HG03045 (cell line): ENCODE results near the gene TAF12.
"Not testable (repeated sequence)": the region's sequence is repeated elsewhere in the genome, so short reads cannot be mapped to it uniquely, and the experiment has no call there.

Source experiments
- ATAC-seq: cut with Tn5 transposase; IDR thresholded peaks from one replicate; pipeline ENCODE4 v1.9.1; 2021; ENCODE audit warnings: mild to moderate bottlenecking, moderate library complexity; ENCODE audit not compliant: unreplicated experiment

The TAF12 gene

GRCh38 chr1:28642847-28643635, at the start of gene TAF12:
Gene TAF12 (minus strand): TSS chr1:28643067. CDS start chr1:28622081, 20,986 bp downstream.
- ATAC-seq: peak; percentile 82

DNA sequence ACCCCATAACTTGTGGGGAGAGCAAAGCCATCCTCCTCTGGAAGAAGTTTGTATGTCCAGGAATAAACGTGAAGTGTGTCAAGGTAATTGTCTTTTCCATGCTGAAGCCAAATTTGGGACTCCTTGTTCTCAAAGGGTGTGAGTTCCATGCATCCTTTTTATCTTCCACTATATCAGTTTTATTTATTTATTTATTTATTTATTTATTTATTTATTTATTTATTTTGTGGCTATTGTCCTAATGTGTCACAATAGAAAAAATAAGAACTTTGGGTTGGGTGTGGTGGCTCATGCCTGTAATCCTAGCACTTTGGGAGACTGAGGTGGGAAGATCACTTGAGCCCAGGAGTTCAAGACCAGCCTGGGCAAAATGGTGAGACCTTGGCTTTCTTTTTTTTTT, 48.8 kb upstream of the TAF12 start:
- not testable (repeated sequence) for ATAC-seq

GRCh38 chr1:28684937-28685336, 42.1 kb upstream of the TAF12 start:
- no peak for ATAC-seq

DNA sequence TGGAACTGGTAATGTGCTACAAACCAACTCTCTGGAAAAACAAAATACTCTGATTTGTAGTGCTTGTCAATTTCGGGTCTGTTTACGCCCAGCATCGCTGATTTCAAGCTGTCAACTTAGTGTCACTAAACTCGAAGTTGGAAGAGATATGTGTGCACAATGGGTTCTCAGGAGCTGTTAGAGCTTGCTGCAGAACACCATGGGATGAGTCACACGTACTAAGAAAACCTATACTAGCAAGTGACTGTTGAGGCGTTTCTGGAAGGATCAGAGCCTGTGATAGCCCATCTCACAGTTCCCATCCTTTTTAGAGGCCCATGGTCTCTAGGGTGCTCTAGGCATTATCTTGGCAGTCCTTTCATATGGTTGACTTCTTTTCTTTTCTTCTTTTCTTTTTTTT, 40.0 kb upstream of the TAF12 start:
- ATAC-seq: no peak

DNA sequence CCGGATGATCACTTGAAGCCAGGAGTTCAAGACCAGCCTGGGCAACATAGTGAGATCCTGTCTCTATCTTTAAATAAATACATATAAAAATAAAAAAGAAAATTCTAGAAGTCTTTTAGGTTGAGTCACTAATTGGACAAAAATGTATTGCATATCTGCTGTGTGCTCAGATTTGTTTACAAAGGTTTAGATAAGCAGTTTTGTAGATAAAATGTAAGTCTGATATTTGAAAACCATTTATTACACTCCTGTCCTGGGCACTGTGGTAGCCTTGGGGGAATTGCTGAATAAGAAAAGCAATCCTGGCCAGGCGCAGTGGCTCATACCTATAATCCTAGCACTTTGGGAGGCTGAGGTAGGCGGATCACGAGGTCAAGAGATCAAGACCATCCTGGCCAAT, 37.3 kb upstream of the TAF12 start:
- no peak for ATAC-seq

DNA sequence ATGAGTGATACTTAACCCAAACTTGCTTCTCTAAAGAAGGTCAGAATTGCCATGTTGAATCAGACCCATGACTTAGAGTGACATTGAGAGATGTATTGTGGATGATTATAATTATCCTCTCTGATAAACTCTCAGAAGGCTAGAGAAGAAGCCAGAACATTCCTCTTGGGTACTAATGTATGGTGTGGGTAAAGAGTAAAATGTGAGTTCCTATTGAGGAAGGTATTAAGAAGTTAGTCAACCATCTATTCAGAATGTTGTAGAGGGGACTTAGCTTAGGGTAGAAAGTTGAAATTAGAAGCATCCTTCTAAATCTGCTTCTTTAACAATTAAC, 33.0 kb upstream of the TAF12 start:
- no peak for ATAC-seq

DNA sequence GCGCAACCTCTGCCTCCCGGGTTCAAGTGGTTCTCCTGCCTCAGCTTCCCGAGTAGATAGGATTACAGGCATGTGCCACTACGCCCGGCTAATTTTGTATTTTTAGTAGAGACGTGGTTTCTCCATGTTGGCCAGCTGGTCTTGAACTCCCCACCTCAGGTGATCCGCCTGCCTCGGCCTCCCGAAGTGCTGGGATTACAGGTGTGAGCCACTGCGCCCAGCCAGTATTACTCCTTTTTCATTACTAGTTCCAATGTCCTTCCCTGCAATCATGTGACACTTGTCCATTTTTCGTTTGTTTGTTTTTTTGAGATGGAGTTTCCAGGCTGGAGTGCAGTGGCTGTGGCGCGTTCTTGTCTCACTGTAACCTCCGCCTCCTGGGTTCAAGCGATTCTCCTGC, 30.1 kb upstream of the TAF12 start:
- ATAC-seq: not testable (repeated sequence)

GRCh38 chr1:28671254-28671780, 28.4 kb upstream of the TAF12 start:
- ATAC-seq: no peak

DNA sequence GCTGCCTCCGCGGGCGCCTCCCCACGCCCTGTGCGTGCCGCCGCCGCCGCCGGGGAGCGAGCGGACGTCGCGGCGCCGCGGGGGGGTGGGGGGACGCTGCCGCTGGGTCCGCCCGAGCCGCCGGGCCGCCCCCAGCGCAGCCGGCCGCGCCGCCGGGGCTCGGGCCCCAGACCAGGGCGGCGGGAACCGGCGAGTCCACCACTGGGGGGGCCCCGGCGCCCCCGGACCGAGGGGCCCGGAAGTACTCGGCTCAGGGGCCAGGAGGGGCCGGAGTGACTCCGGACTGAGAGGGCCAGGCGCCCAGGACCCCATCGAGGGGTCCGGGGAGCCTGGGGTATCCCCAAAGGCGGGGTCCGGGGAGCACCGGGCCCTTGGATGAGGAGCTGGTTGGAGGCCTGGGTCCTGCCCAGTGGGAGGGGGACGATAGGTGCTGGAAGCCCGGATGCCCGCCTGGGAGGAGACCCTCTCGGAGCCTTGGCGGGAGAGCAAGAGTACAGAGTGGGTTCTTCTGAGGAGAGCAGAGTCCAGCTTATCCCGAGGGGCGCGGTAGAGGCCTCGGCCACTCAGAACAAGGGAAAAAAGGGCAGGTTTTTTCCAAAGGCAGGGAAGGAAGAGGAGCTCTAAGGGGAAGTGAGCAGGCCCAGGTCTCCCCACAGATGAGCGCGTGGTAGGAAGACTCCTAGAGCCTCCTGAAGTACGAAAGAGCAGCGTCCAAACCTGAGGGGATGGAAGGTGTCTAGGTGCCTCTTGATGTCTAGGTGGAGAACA, 26.3 kb upstream of the TAF12 start:
- peak; percentile 56 for ATAC-seq

- ATAC-seq: peak; percentile 86
Observed at GRCh38 chr1:28668191-28668955, 25.5 kb upstream of the TAF12 start, which contains the start of gene GMEB1. Gene GMEB1 (plus strand): TSS chr1:28668784. CDS start chr1:28683613, 14,829 bp downstream.

- no peak for ATAC-seq
Observed at GRCh38 chr1:28666806-28667205, 23.9 kb upstream of the TAF12 start.

GRCh38 chr1:28663871-28664470, 21.1 kb upstream of the TAF12 start:
- no peak for ATAC-seq

GRCh38 chr1:28656335-28656734, 13.5 kb upstream of the TAF12 start:
- ATAC-seq: no peak

- not testable (repeated sequence) for ATAC-seq
Observed at GRCh38 chr1:28655448-28656311, 12.8 kb upstream of the TAF12 start.

DNA sequence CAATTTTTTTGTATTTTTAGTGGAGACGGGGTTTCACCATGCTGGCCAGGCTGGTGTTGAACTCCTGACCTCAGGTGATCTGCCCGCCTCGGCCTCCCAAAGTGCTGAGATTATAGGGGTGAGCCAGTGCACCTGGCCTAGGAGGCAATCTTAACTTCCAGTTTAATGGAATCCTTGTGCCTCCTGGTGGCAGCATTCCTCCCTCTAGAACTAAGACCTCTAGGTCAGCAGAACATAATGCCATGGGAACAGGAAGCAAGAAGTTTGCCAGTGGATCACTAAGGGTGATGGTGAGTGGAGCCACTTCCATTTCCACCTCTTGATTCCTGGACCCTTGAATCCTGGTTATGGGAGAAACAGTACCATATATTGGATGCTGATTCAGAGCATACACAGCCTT, 11.0 kb upstream of the TAF12 start:
- ATAC-seq: not testable (repeated sequence)

DNA sequence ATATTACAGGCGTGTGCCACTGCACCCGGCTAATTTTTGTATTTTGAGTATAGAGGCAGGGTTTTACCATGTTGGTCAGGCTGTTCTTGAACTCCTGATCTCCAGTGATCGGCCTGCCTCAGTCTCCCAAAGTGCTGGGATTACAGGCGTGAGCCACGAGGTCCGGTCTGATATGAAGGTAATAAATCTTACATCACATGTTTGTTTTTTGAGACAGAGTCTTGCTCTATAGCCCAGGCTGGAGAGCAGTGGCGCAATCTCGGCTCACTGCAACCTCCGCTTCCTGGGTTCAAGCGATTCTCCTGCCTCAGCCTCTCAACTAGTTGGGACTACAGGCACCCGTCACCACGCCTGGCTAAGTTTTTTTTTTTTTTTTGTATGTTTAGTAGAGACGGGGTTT, 10.2 kb upstream of the TAF12 start:
- not testable (repeated sequence) for ATAC-seq

GRCh38 chr1:28648474-28649198, 5.8 kb upstream of the TAF12 start, which contains the start of gene RNU11:
Gene RNU11 (plus strand): TSS chr1:28648600.
- peak; percentile 56 for ATAC-seq

GRCh38 chr1:28648008-28648473, 5.2 kb upstream of the TAF12 start:
- peak; percentile 54 for ATAC-seq

DNA sequence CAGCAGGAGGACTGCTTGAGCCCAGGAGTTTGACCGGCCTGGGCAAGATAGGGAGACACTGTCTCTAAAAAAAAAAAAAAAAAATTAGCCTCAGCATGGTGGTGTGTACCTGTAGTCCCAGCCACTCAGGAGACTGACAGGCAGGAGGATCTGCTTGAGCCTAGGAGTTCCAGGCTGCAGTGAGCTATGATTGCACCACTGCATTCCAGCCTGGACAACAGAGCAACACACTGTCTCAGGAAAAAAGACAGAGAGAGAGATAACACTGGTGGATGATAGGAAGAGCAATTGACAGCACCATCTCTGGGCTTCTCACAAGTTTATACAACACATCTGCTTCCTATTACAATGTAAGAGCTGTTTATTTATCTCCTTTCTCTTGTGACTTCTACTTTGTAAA, 3.2 kb upstream of the TAF12 start:
- no peak for ATAC-seq
